ENCODE data around the gene ZFYVE21.

DNA sequence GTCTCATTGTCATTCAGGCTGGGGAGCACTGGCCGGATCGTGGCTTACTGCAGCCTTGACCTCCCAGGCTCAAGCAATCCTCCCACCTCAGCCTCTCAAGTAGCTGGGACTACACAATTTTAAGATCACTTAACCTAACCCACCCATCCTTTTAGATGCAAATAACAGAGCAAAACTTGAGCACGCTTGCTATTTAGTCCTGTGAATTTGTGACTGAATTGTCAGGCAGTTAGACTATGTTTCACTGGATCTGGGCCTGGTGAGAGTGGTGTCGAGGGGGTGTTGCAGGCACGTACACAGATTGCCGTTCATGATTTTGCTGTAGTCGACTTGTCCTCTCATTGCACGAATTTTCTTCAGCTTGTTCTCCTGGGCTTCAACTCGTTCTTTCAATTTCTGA is 38.2 kb downstream of the ZFYVE21 start:
- TF ChIP-seq CTCF (IDR thresholded peaks at IDR 0.05; ENCODE audit: borderline replicate concordance, extremely low read depth, low read length, poor library complexity, severe bottlenecking) (no peak), EZH2 (IDR thresholded peaks at IDR 0.05; ENCODE audit: borderline replicate concordance, low read depth, low read length, severe bottlenecking) (no peak)
